Ascending aorta (tissue), 2 donors: ENCODE measurements around the gene TEX9. TPM values are rescaled to one million over a fixed set of nuclear protein-coding genes. Genes with fewer than 3 reads are reported as not detected.

Source experiments
- DNase-seq, 2 donors: peaks; one replicate each; pipeline ENCODE4 v3.0.0-alpha.2; 2019; ENCODE audit warnings: low spot score in 2 of 2
- H3K27ac ChIP-seq, 2 donors: fragments of 200-600 bp; sonication (generic); one replicate each; pipeline ENCODE4 v1.5.1; 2016 to 2017; ENCODE audit warnings: mild to moderate bottlenecking in 1 of 2
- H3K27me3 ChIP-seq: fragments of 200-600 bp; sonication (generic); one replicate; pipeline ENCODE4 v1.5.1; 2017
- H3K36me3 ChIP-seq, 2 donors: fragments of 200-600 bp; sonication (generic); one replicate each; pipeline ENCODE4 v1.5.1; 2016
- H3K4me1 ChIP-seq, 2 donors: fragments of 200-600 bp; sonication (generic); one replicate each; pipeline ENCODE4 v1.5.1; 2016 to 2017; ENCODE audit warnings: mild to moderate bottlenecking in 1 of 2
- H3K4me3 ChIP-seq, 2 donors: fragments of 200-600 bp; sonication (generic); one replicate each; pipeline ENCODE4 v1.5.1; 2016 to 2017; ENCODE audit warnings: mild to moderate bottlenecking in 1 of 2
- H3K9me3 ChIP-seq, 2 donors: fragments of 200-600 bp; sonication (generic); one replicate each; pipeline ENCODE4 v1.5.1; 2016
- CTCF ChIP-seq, 3 experiments: fragments of 200-600 bp in 2 of 3; fragments of 450-650 bp in 1 of 3; sonication (generic) in 2 of 3; IDR thresholded peaks; one replicate each; pipeline ENCODE4 v1.5.1; 2016 to 2019; ENCODE audit warnings: antibody characterized with exemption in 3 of 3, mild to moderate bottlenecking in 1 of 3, moderate library complexity in 1 of 3
- intact Hi-C: fragments of 100-400 bp; cut with DNase I; formaldehyde crosslinking; loops from one replicate; pipeline ENCODE4 v1.15.1; 2023
- total RNA-seq: library from RNA; depleted of rRNA; stranded (reverse); fragments of >200 nt; gene quantifications from one replicate; pipeline ENCODE4 v1.1.0, GENCODE V29; 2016

The TEX9 gene
- total RNA-seq, 1 donor from 2014 or later, result 12.5 TPM

GRCh38 chr15:56469483-56469882 is 104.3 kb downstream of the TEX9 start:
- H3K4me1 ChIP-seq, result peaks cover 0 to 4% of the 10 kb centered on the region in 2 donors
- no peaks in the 10 kb centered on the region for H3K9me3 ChIP-seq
- no peaks in the 10 kb centered on the region for H3K36me3 ChIP-seq
- intact Hi-C loops, result no loop called here
- TF ChIP-seq CTCF (IDR thresholded peaks at IDR 0.05), result no peak
- H3K27me3 ChIP-seq, result no peaks in the 10 kb centered on the region
- no peak overlapping the region for H3K27ac ChIP-seq
- no peak overlapping the region for H3K4me3 ChIP-seq
- no peak for DNase-seq

DNA sequence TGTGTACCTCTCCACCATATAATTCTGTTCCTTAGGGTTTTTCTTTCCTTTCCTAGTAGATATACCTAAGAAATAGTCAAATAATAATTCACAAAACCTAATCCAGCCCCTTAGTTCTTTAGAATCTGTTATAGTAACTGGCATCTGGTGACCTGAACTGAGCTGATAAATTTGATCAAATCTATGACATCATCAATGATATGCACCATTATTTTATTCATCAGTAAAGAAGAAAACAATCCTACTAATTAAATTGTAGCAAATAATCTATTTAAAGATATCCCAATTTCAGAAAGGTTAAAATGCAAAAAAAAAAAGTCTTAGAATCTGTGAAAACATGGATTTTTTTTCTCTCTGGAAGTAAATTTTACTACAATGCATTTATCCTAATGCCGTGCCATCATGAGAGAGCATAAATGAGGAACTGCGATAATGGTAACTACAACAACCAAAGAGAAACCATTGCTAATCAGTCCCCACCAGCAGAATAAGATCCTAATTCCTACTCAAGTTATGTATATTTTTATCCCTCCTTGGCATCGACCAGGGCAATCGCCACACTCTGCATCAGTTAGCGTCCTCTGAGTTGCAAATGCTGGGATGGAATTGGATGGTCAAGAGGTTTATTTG is 106.3 kb downstream of the TEX9 start:
- no peak for TF ChIP-seq CTCF (IDR thresholded peaks at IDR 0.05)
- Histone ChIP-seq H3K27me3 (no peaks in the 10 kb centered on the region), H3K36me3 (no peaks in the 10 kb centered on the region), H3K4me3 (no peak overlapping the region), H3K4me1 (no peaks in the 10 kb centered on the region), H3K27ac (no peak overlapping the region), H3K9me3 (no peaks in the 10 kb centered on the region)
- intact Hi-C loops, result no loop called here
- DNase-seq, result no peak

- no peak for TF ChIP-seq CTCF (IDR thresholded peaks at IDR 0.05)
- Histone ChIP-seq H3K9me3 (no peaks in the 10 kb centered on the region), H3K4me3 (no peak overlapping the region), H3K4me1 (no peaks in the 10 kb centered on the region), H3K27ac (no peak overlapping the region), H3K27me3 (no peaks in the 10 kb centered on the region), H3K36me3 (no peaks in the 10 kb centered on the region)
- intact Hi-C loops, result no loop called here
- no peak for DNase-seq
Measured at GRCh38 chr15:56472278-56472677, 107.1 kb downstream of the TEX9 start.

DNA sequence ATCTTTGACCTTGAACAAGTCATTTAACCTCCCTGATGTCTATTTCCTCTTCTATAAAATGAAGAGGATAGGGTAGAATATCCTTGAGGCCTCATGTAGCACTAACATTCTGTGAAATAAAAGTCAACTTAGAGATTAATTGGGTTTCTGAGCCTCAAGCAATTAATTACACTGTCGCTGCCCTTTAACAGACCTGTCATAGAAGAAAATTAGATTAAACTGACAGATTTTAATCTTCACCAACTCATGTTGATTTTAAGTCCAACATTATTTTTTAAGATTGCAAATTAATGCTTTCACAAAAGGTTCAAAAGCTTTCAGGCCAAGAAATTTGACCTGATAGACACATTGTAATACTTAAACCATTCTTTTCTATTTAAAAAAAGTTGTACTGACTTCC is 107.8 kb downstream of the TEX9 start:
- Histone ChIP-seq H3K9me3 (no peaks in the 10 kb centered on the region), H3K4me1 (no peaks in the 10 kb centered on the region), H3K4me3 (no peak overlapping the region), H3K36me3 (no peaks in the 10 kb centered on the region), H3K27me3 (no peaks in the 10 kb centered on the region), H3K27ac (no peak overlapping the region)
- DNase-seq, result no peak
- no peak for TF ChIP-seq CTCF (IDR thresholded peaks at IDR 0.05)
- intact Hi-C loops, result no loop called here

- no peaks in the 10 kb centered on the region for H3K4me1 ChIP-seq
- no peaks in the 10 kb centered on the region for H3K27me3 ChIP-seq
- H3K9me3 ChIP-seq, result peaks cover 0 to 5% of the 10 kb centered on the region in 2 donors
- DNase-seq, result no peak
- no peak overlapping the region for H3K27ac ChIP-seq
- intact Hi-C loops, result no loop called here
- H3K4me3 ChIP-seq, result no peak overlapping the region
- no peaks in the 10 kb centered on the region for H3K36me3 ChIP-seq
- TF ChIP-seq CTCF (IDR thresholded peaks at IDR 0.05), result no peak
Measured at GRCh38 chr15:56475351-56475750, 110.1 kb downstream of the TEX9 start.

Other genes with a start within 250 kb of the TEX9 start
- 14.2 TPM for gene RFX7, start 121.5 kb upstream of the TEX9 start, total RNA-seq
- gene MNS1, start 99.7 kb downstream of the TEX9 start, total RNA-seq, result 0.43 TPM